AG20443 (cell line): Measurements from ENCODE around the gene TDRD7.

ENCODE experiments used
- DNase-seq: peaks from one replicate; pipeline ENCODE4 v3.0.0; 2012; ENCODE audit warnings: low spot score, mixed read lengths

The TDRD7 gene

GRCh38 chr9:97527626-97528528 lies 116.0 kb downstream of the TDRD7 start:
- no peak for DNase-seq

- DNase-seq: no peak
These were observed 116.8 kb downstream of the TDRD7 start for GRCh38 chr9:97528529-97529230.

GRCh38 chr9:97529363-97530076 lies 117.6 kb downstream of the TDRD7 start:
- no peak for DNase-seq

- DNase-seq: no peak
These were observed 120.0 kb downstream of the TDRD7 start for GRCh38 chr9:97531888-97532376.

- no peak for DNase-seq
These were observed 122.3 kb downstream of the TDRD7 start for GRCh38 chr9:97534185-97534584.

GRCh38 chr9:97534961-97535594 lies 123.2 kb downstream of the TDRD7 start:
- DNase-seq: no peak

GRCh38 chr9:97535771-97536170 lies 123.9 kb downstream of the TDRD7 start:
- DNase-seq: no peak

- no peak for DNase-seq
These were observed 124.6 kb downstream of the TDRD7 start for GRCh38 chr9:97536480-97536879.

- DNase-seq: no peak
These were observed 131.7 kb downstream of the TDRD7 start for GRCh38 chr9:97543561-97543960.

- DNase-seq: no peak
These were observed 133.6 kb downstream of the TDRD7 start for GRCh38 chr9:97545486-97545885.
